T-helper 2 cell treated with Interferon-gamma antibody and Interleukin-4, amounts not matched to agents 5 μg/mL and 100 μg/mL, for 36 hours (primary cell): ENCODE measurements around the gene WDR26.
A peak's percentile ranks its signal among the peaks of the same experiment; 100 is the strongest.
"Not testable (repeated sequence)": the region's sequence is repeated elsewhere in the genome, so short reads cannot be mapped to it uniquely, and the experiment has no call there.

ENCODE experiments used
- DNase-seq: peaks from one replicate; pipeline ENCODE4 v3.0.0; 2021; ENCODE audit warnings: low spot score
- H3K27ac Mint-ChIP-seq: one replicate; pipeline ENCODE4 v1.8.0; 2021; ENCODE audit warnings: mild to moderate bottlenecking, mixed read lengths
- H3K27me3 Mint-ChIP-seq: one replicate; pipeline ENCODE4 v1.8.0; 2021; ENCODE audit warnings: low read depth, mixed read lengths
- H3K36me3 Mint-ChIP-seq: one replicate; pipeline ENCODE4 v1.8.0; 2021; ENCODE audit warnings: low read depth, mixed read lengths
- H3K4me1 Mint-ChIP-seq: one replicate; pipeline ENCODE4 v1.8.0; 2021; ENCODE audit warnings: low read depth, mixed read lengths
- H3K4me3 Mint-ChIP-seq: one replicate; pipeline ENCODE4 v1.8.0; 2022; ENCODE audit warnings: mild to moderate bottlenecking, moderate library complexity, mixed read lengths
- H3K9me3 Mint-ChIP-seq: one replicate; pipeline ENCODE4 v1.8.0; 2021; ENCODE audit warnings: mixed read lengths

Gene WDR26

DNA sequence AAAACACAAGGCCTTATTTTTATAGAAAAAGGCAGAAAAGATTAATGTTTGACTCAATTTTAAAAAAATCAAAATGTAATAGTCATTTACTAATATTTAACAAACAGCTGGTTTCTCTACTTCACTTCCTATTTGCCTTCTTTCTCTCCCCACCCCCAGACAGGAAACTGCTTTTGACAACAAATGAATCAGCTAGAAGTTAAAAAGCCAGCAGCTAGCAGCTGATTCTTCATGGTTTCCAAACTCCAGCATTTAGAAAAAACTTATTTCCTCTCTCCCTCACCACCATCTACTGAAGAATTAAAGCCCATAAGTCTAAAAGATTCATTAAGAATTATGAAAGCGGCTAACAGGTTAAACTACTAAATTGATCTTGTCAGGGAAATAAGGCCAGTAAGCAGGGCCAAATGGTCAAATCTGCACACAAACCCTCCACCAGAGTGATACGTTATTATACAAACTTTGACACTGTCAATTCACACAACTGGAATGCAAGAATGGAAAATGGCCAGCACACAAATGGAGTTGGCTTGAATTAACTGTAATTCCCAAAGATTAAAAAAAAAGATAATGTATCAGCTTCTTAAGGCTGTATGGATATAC, 4.0 kb downstream of the WDR26 start:
- Mint-ChIP-seq H3K4me3 (peak overlapping the region; percentile 76), H3K27me3 (no peaks in the 10 kb centered on the region), H3K9me3 (no peaks in the 10 kb centered on the region), H3K4me1 (peaks cover 40% of the 10 kb centered on the region), H3K36me3 (peaks cover 47% of the 10 kb centered on the region), H3K27ac (peak overlapping the region; percentile 82)
- DNase-seq: peak; percentile 35

DNA sequence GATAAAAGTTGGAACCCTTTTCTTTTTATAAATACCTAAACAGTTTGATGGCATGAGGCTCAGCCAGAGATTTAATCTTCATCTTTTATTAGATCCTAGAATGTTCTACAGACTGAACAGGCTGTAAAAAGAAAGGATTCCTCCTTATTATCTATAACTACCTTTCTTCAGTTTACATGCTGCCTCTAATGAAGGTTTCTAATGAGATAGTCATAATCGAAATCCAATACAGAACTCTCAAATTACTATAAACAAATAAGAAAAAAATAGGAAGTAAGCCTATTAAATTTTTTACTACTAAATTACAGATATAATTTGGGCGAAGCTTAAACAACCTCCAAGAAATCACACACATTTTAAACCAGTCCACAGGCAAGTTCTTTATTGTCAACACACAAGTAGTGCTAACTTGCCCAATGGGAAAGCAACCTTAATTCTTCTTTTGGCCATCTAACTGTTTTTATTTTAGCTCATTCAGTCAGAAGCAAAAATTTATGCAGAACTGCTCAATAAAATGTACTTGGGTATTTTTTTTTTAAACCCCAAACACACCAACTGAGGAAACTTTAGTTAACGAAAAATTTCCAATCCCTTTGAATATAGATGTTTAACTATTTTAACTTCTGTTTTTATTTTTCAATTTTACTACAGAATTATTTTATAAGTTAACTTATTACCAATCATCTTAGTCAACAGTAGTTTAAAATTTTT, 4.8 kb downstream of the WDR26 start:
- no peaks in the 10 kb centered on the region for H3K9me3 Mint-ChIP-seq
- H3K4me3 Mint-ChIP-seq: no peak overlapping the region
- no peaks in the 10 kb centered on the region for H3K27me3 Mint-ChIP-seq
- H3K27ac Mint-ChIP-seq: no peak overlapping the region
- DNase-seq: no peak
- peaks cover 44% of the 10 kb centered on the region for H3K4me1 Mint-ChIP-seq
- H3K36me3 Mint-ChIP-seq: peaks cover 55% of the 10 kb centered on the region

DNA sequence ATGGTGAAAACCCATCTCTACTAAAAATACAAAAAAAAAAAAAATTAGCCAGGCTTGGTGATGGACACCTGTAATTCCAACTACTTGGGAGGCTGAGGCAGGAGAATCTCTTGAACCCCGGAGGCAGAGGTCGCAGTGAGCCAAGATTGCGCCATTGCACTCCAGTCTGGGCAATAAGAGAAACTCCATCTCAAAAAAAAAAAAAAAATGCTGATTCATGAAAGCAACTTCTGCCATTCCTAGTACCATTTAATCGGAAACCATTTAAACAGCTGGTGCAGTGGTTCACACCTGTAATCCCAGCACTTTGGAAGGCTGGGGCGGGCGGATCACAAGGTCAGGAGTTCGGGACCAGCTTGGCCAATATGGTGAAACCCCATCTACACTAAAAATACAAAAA, 5.9 kb downstream of the WDR26 start:
- not testable (repeated sequence) for DNase-seq, H3K27me3 Mint-ChIP-seq, H3K9me3 Mint-ChIP-seq, H3K27ac Mint-ChIP-seq
- Mint-ChIP-seq H3K36me3 (peaks cover 65% of the 10 kb centered on the region), H3K4me1 (peaks cover 47% of the 10 kb centered on the region), H3K4me3 (peak overlapping the region; percentile 2)

DNA sequence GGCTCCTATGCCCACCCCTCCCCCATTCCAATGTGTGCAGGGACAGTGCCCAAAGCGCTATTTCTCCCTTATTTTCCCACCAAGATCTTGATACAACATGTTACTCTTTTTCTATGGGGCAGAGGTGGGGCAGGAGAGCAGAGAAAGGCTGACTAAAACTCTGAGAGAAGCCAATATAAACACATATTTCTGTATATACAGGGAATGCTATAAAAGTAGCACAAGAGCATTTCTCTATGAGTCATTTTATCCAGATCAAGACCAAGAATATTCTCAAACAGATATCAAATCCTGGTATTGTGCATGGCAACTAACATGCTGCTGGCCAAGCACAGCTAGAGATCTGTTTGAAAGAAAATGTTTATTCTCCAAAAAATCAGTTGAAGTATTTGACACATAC, 7.3 kb downstream of the WDR26 start:
- DNase-seq: no peak
- Mint-ChIP-seq H3K27me3 (no peaks in the 10 kb centered on the region), H3K9me3 (no peaks in the 10 kb centered on the region), H3K36me3 (peaks cover 66% of the 10 kb centered on the region), H3K4me1 (peaks cover 40% of the 10 kb centered on the region), H3K27ac (no peak overlapping the region), H3K4me3 (no peak overlapping the region)

DNA sequence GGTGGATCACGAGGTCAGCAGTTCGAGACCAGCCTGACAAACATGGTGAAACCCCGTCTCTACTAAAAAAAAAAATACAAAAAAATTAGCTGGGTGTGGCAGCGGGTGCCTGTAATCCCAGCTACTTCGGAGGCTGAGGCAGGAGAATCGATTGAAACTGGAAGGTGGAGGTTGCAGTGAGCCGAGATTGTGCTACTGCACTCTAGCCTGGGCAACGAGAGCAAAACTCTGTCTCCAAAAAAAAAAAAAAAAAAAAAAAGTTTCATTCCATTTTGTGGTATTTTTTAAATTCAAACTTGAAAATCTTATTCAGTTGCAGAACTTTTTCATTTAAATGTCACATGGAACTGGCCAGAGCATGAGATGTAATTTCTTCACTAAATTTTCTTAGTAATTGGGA, 7.7 kb downstream of the WDR26 start:
- not testable (repeated sequence) for H3K4me3 Mint-ChIP-seq, H3K27me3 Mint-ChIP-seq, H3K9me3 Mint-ChIP-seq, DNase-seq, H3K27ac Mint-ChIP-seq
- Mint-ChIP-seq H3K36me3 (peaks cover 67% of the 10 kb centered on the region), H3K4me1 (peaks cover 37% of the 10 kb centered on the region)

DNA sequence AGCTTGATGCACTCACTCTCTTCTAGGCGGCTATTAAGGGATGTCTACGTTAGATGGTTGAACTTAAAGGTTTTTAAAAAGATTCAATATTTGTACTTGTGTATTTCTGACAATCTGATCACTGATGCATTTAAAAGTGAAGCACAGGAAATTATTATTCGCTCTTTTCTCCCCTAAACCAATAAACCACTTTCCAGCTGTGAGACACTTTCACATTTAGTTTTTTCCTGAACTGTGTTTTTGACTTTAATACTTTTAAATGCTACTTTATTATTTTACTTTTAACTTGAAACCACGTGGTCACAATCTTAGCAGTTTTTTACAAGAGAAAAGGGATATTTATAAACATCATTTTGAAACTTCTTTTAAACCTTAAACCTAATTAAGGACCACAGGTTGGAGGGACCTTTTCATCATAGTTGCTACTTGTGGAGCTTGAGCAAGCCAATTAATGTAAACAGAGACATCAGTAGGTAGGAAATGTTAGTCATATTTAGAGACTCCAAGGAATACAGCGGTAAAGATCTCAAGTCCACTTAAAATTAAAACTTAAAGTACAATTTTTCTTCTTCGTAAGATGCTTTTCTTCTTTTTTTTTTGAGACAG, 9.2 kb downstream of the WDR26 start:
- H3K4me3 Mint-ChIP-seq: no peak overlapping the region
- no peak for DNase-seq
- H3K4me1 Mint-ChIP-seq: peaks cover 27% of the 10 kb centered on the region
- H3K27me3 Mint-ChIP-seq: no peaks in the 10 kb centered on the region
- no peak overlapping the region for H3K27ac Mint-ChIP-seq
- H3K36me3 Mint-ChIP-seq: peaks cover 61% of the 10 kb centered on the region
- no peaks in the 10 kb centered on the region for H3K9me3 Mint-ChIP-seq

DNA sequence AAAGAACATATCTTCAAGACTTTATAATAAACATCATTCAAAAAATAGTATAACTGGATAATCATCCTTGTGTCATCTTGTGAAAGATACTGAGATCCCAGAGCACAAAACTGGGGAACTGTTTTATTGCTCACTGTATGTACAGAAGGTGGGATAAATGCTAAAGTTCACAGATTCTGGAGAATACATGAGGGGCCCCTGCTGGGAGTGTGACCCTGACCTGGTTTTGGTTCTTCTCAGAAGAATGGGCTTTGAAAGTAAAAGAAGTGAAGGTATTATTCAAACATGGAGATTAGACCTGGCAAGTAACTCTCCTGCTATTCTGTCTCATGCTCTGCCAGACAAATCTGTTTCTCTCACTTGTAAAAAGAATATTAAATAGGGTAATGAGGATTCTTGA, 14.5 kb downstream of the WDR26 start:
- DNase-seq: no peak
- Mint-ChIP-seq H3K36me3 (peaks cover 67% of the 10 kb centered on the region), H3K27ac (no peak overlapping the region), H3K9me3 (no peaks in the 10 kb centered on the region), H3K27me3 (no peaks in the 10 kb centered on the region), H3K4me3 (no peak overlapping the region), H3K4me1 (peaks cover 11% of the 10 kb centered on the region)

DNA sequence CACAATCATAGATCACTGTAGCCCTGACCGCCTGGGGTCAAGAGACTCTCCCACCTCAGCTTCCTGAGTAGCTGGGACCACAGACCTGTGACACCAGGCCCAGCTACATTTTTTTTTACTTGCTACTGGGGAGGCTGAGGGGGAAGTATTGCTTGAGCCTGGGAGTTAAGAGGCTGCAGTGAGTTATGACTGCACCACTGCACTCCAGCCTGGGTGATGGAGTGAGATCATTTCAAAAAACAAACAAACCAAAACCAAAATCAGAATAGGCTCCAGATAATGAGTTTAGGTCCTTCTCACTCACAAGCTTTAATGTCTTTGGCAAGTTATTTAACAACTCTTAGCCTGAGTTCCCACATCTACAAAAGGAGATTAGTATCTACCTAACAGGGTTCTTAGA, 22.8 kb downstream of the WDR26 start:
- Mint-ChIP-seq H3K4me3 (no peak overlapping the region), H3K36me3 (peaks cover 51% of the 10 kb centered on the region), H3K27ac (peak overlapping the region; percentile 55), H3K27me3 (no peaks in the 10 kb centered on the region), H3K9me3 (no peaks in the 10 kb centered on the region), H3K4me1 (peaks cover 11% of the 10 kb centered on the region)
- DNase-seq: no peak

DNA sequence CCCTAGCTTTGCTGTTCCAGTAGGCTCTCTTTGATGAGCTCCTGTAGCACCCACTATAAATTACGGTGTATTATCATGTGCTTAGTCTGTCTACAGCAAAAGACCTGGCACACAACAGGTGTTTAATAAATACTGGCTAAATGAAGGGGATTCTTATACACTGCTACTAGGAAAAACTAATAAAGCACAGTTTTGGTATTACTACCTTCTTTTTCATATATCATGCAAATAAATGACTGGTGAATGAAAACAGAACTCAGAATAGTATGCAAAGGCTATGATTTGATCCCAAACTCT, 26.4 kb downstream of the WDR26 start:
- DNase-seq: no peak
- H3K4me1 Mint-ChIP-seq: peaks cover 13% of the 10 kb centered on the region
- no peak overlapping the region for H3K4me3 Mint-ChIP-seq
- peak overlapping the region; percentile 6 for H3K27ac Mint-ChIP-seq
- no peaks in the 10 kb centered on the region for H3K9me3 Mint-ChIP-seq
- H3K36me3 Mint-ChIP-seq: peaks cover 63% of the 10 kb centered on the region
- H3K27me3 Mint-ChIP-seq: no peaks in the 10 kb centered on the region

DNA sequence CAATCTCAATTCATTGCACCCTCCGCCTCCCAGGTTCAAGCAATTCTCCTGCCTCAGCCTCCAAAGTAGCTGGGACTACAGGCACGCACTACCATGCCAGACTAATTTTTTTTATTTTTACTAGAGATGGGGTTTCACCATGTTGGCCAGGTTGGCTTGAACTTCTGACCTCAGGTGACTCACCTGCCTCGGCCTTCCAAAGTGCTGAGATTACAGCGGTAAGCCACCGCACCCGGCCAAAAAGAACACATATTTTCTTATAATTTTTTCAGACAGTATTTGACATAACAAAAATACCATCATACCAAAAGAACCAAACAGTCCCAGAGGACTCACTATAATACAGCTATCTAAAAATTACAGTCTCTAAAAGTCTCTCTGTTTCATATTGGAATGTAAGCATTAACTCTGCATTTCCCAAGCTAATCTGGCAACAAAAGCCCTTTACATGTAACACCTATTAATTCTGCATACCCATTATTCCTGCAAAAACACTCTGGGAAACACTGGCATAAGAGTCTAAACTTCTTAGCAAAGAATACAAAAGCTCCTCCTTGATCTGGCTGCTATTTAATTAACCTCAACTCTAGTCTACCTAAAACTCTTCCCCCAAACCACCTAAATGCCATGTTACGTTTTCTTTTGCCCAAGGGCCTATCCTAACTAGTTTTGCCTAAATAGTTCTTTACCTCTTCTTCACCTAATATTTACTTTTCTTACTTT, 26.9 kb downstream of the WDR26 start:
- Mint-ChIP-seq H3K27me3 (no peaks in the 10 kb centered on the region), H3K4me1 (peaks cover 13% of the 10 kb centered on the region), H3K27ac (peak overlapping the region; percentile 6), H3K36me3 (peaks cover 63% of the 10 kb centered on the region), H3K4me3 (no peak overlapping the region), H3K9me3 (no peaks in the 10 kb centered on the region)
- no peak for DNase-seq

DNA sequence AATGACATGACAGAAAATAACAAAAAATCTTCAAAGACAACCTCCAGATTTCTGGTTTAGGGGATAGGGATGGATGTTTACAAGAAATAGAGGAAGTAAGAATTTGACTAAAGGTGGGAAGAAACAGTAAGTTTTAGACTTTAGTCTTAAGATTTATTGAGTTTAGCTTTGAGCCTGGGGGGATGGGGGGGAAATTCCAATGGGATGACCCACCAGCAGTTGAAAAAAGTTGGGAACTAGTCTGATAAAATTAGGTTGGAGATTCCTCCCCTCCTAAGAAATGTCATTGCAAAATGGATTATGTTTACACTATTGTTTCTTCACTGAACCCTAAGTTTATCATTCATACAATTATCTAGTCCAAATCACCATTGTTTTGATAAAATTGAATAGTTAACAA, 28.4 kb downstream of the WDR26 start:
- Mint-ChIP-seq H3K4me1 (peaks cover 11% of the 10 kb centered on the region), H3K36me3 (peaks cover 63% of the 10 kb centered on the region), H3K9me3 (no peaks in the 10 kb centered on the region), H3K27ac (no peak overlapping the region), H3K4me3 (no peak overlapping the region), H3K27me3 (no peaks in the 10 kb centered on the region)
- DNase-seq: no peak

DNA sequence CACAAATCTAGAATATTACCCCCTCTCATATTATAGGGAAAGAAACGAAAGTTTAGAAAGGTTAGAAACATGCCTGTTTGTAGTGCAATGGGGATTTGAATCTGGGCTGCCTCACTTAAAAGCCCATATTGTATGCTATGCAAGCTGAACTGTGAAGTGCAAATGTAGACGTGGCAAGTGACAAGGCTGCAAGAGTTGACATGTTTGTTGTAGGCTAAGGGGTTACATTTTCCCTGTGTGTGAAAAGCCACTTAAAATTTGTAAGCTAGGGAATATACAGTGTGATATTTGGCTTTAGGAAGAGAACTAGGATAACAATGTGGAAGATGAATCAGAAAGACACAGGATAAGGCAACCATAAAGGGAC, 29.0 kb downstream of the WDR26 start:
- H3K4me1 Mint-ChIP-seq: peaks cover 11% of the 10 kb centered on the region
- H3K9me3 Mint-ChIP-seq: no peaks in the 10 kb centered on the region
- no peak overlapping the region for H3K27ac Mint-ChIP-seq
- peaks cover 63% of the 10 kb centered on the region for H3K36me3 Mint-ChIP-seq
- no peaks in the 10 kb centered on the region for H3K27me3 Mint-ChIP-seq
- H3K4me3 Mint-ChIP-seq: no peak overlapping the region
- no peak for DNase-seq

DNA sequence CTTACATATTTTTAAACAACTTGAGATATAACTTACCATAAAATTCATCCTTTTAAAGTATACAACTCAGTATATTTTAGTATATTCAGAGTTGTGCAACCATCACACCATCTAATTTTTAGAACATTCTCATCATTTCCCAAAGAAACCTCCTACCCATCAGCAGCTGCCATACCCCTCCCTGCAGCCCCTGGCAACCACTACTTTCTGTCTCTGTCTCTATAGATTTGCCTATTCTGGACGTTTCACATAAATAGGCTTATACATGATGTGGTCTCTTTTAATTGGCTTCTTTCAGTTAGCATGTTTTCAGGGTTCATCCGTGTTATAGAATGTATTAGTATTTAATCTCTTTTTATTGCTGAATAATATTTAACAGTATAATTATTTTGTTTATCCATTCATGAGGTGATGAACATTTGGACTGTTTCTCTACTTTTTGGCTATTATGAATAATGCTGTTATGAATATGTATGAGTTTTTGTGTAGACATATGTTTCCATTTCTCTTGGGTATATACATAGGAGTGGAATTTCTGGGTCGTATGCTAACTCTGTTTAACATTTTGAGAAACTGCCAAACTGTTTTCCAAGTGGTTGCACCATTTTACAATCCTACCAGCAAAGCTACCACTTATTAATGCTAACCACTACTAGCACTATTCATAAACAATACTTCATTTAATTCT, 29.5 kb downstream of the WDR26 start:
- H3K27ac Mint-ChIP-seq: peak overlapping the region; percentile 13
- H3K4me1 Mint-ChIP-seq: peaks cover 11% of the 10 kb centered on the region
- H3K27me3 Mint-ChIP-seq: no peaks in the 10 kb centered on the region
- no peak for DNase-seq
- no peak overlapping the region for H3K4me3 Mint-ChIP-seq
- peaks cover 60% of the 10 kb centered on the region for H3K36me3 Mint-ChIP-seq
- no peaks in the 10 kb centered on the region for H3K9me3 Mint-ChIP-seq
